H1 (cell line): ENCODE results near the gene GSPT1.

Experiments used
- BRCA1 ChIP-seq: IDR thresholded peaks from 2 replicates; pipeline ENCODE4 v1.6.1; 2012; ENCODE audit warnings: low read depth, low read length, improper control_type of control experiment
- CTCF ChIP-seq, 3 experiments: IDR thresholded peaks; 1 replicate in 2 of 3; 2 replicates in 1 of 3; pipeline versions ENCODE4 v1.5.1 to v1.6.1; 2011; ENCODE audit warnings: low read length in 3 of 3, mild to moderate bottlenecking in 3 of 3, inconsistent platforms in 2 of 3, low read depth in 1 of 3, moderate library complexity in 1 of 3; ENCODE audit not compliant: insufficient read depth in 1 of 3; ENCODE audit errors: control extremely low read depth in 1 of 3
- EZH2 ChIP-seq: fragments of 200-600 bp; sonication (generic); IDR thresholded peaks from 2 replicates; pipeline ENCODE4 v1.7.1; 2012; ENCODE audit warnings: low read depth, mild to moderate bottlenecking, moderate library complexity, low read length, inconsistent platforms; ENCODE audit not compliant: severe bottlenecking
- MAX ChIP-seq: IDR thresholded peaks from 2 replicates; pipeline ENCODE4 v1.6.1; 2012; ENCODE audit warnings: inconsistent platforms
- NRF1 ChIP-seq: IDR thresholded peaks from 2 replicates; pipeline ENCODE4 v1.6.1; 2011; ENCODE audit warnings: mild to moderate bottlenecking, low read depth, low read length, improper control_type of control experiment
- POLR2A ChIP-seq, 2 experiments: IDR thresholded peaks; 1 replicate in 1 of 2; 2 replicates in 1 of 2; pipeline ENCODE4 v1.6.1; 2011; ENCODE audit warnings: low read depth in 2 of 2, low read length in 2 of 2, mild to moderate bottlenecking in 2 of 2; ENCODE audit errors: control extremely low read depth in 1 of 2
- POLR2AphosphoS5 ChIP-seq: IDR thresholded peaks from 2 replicates; pipeline ENCODE4 v1.6.1; 2011; ENCODE audit warnings: low read depth, low read length
- POU5F1 ChIP-seq: IDR thresholded peaks from 2 replicates; pipeline ENCODE4 v1.6.1; 2011; ENCODE audit warnings: low read depth, mild to moderate bottlenecking, low read length, moderate library complexity
- TAF1 ChIP-seq: IDR thresholded peaks from 2 replicates; pipeline ENCODE4 v1.6.1; 2011; ENCODE audit warnings: mild to moderate bottlenecking, low read depth, low read length

GRCh38 chr16:11903906-11904305 is 11.8 kb downstream of the GSPT1 start:
- TF ChIP-seq CTCF (IDR thresholded peaks at IDR 0.05; ENCODE audit: control extremely low read depth in 1 of 3, insufficient read depth in 1 of 3, low read depth in 1 of 3, low read length in 3 of 3) (no peak), NRF1 (no peak), TAF1 (no peak), POLR2A (IDR thresholded peaks at IDR 0.05; ENCODE audit: control extremely low read depth in 1 of 2, low read depth in 2 of 2, low read length in 2 of 2) (no peak), POLR2AphosphoS5 (no peak), POU5F1 (no peak), MAX (no peak), EZH2 (no peak), BRCA1 (no peak)
